ENCODE results near the gene DNAJB8. TPM values are rescaled to one million over a fixed set of nuclear protein-coding genes. Genes with fewer than 3 reads are reported as not detected.

Gene DNAJB8
- total and polyA plus RNA-seq, 9 of the 15 experiments (the other 6 are each of a cell fraction or from before 2014, with no cell fraction given), result not detected

GRCh38 chr3:128497305-128498126, 30.8 kb upstream of the DNAJB8 start (continued):
- TF ChIP-seq BDP1 (IDR thresholded peaks at IDR 0.05; ENCODE audit: insufficient read depth, insufficient read length) (no peak), TCFL5 (CRISPR knock-in tag; conservative IDR thresholded peaks at IDR 0.05) (no peak), SMARCA5 (IDR thresholded peaks at IDR 0.05) (no peak), ZNF609 (CRISPR knock-in tag; IDR thresholded peaks at IDR 0.05; ENCODE audit: borderline replicate concordance) (no peak), DNMT1 (IDR thresholded peaks at IDR 0.05) (no peak), PML (IDR thresholded peaks at IDR 0.05; ENCODE audit: low read length) (0 out of 2 replicates have a peak, but pooled peaks have one; percentile 33), XRCC5 (IDR thresholded peaks at IDR 0.05; ENCODE audit: low read depth, low read length) (no peak), CGGBP1 (CRISPR knock-in tag; IDR thresholded peaks at IDR 0.05) (no peak), U2AF1 (optimal IDR thresholded peaks at IDR 0.05; ENCODE audit: low read depth, low read length) (no peak), FIP1L1 (IDR thresholded peaks at IDR 0.05; ENCODE audit: low read depth, low read length, poor library complexity, severe bottlenecking) (no peak), MED1 (CRISPR knock-in tag; IDR thresholded peaks at IDR 0.05; ENCODE audit: borderline replicate concordance) (no peak), MBD2 (IDR thresholded peaks at IDR 0.05; ENCODE audit: borderline replicate concordance, low read depth) (peak; percentile 46; the same call in 1 of the 2 replicates), BRD4 (IDR thresholded peaks at IDR 0.05) (no peak), ZNF644 (tag; IDR thresholded peaks at IDR 0.05; ENCODE audit: low read depth) (no peak), BRF2 (IDR thresholded peaks at IDR 0.05; ENCODE audit: borderline replicate concordance, insufficient read depth, insufficient read length) (no peak), ZNF717 (CRISPR knock-in tag; IDR thresholded peaks at IDR 0.05) (no peak), POLR2B (IDR thresholded peaks at IDR 0.05; ENCODE audit: low read depth, partially characterized antibody) (peak; percentile 51), CHAMP1 (IDR thresholded peaks at IDR 0.05) (no peak)

Measured in K562 (cell line).